OCI-LY1 (cell line): ENCODE measurements around the gene SLC1A3.

Experiments used
- EZH2 ChIP-seq: fragments of 200-600 bp; sonication (generic), shearing (Covaris generic); IDR thresholded peaks from 2 replicates; pipeline ENCODE4 v1.8.0; 2017; ENCODE audit warnings: borderline replicate concordance, mixed run types, mild to moderate bottlenecking, antibody characterized with exemption, low read length, moderate library complexity, mixed read lengths
- TF ChIP-seq, protein P1 (sequence below): fragments of 200-600 bp; sonication (generic), shearing (Covaris generic); IDR thresholded peaks from 2 replicates; pipeline ENCODE4 v1.5.1; 2017; ENCODE audit warnings: mild to moderate bottlenecking, antibody characterized with exemption, low read length, moderate library complexity, mixed read lengths

DNA sequence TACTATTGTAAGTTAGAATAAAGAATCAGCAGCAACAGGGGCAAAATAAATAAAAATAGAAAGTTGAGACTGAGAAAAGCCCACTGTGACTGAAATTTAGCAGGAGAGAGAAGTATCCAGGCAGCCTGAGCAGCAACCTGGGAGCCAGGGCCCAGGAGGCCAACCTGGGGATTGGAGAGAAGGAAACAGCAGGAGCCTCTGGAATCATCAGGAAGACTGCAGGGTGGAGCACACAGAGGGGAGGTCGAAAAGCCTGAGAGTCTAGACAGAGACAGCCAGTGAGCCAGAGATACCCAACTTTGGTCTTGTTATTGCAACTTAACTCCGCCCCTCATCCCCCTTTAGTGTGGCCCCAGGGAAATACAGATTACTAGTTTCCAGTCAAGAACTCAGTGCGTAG is 98.6 kb downstream of the SLC1A3 start:
- TF ChIP-seq, protein P1, sequence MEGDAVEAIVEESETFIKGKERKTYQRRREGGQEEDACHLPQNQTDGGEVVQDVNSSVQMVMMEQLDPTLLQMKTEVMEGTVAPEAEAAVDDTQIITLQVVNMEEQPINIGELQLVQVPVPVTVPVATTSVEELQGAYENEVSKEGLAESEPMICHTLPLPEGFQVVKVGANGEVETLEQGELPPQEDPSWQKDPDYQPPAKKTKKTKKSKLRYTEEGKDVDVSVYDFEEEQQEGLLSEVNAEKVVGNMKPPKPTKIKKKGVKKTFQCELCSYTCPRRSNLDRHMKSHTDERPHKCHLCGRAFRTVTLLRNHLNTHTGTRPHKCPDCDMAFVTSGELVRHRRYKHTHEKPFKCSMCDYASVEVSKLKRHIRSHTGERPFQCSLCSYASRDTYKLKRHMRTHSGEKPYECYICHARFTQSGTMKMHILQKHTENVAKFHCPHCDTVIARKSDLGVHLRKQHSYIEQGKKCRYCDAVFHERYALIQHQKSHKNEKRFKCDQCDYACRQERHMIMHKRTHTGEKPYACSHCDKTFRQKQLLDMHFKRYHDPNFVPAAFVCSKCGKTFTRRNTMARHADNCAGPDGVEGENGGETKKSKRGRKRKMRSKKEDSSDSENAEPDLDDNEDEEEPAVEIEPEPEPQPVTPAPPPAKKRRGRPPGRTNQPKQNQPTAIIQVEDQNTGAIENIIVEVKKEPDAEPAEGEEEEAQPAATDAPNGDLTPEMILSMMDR = no peak
- TF ChIP-seq EZH2 = no peak
